ENCODE measurements around the gene IL1R2. TPM values are rescaled to one million over a fixed set of nuclear protein-coding genes. Genes with fewer than 3 reads are reported as not detected.

Gene IL1R2
- total and polyA plus RNA-seq, 9 of the 15 experiments (the other 6 are each of a cell fraction or from before 2014, with no cell fraction given), result 0.13 TPM; not detected in 8

DNA sequence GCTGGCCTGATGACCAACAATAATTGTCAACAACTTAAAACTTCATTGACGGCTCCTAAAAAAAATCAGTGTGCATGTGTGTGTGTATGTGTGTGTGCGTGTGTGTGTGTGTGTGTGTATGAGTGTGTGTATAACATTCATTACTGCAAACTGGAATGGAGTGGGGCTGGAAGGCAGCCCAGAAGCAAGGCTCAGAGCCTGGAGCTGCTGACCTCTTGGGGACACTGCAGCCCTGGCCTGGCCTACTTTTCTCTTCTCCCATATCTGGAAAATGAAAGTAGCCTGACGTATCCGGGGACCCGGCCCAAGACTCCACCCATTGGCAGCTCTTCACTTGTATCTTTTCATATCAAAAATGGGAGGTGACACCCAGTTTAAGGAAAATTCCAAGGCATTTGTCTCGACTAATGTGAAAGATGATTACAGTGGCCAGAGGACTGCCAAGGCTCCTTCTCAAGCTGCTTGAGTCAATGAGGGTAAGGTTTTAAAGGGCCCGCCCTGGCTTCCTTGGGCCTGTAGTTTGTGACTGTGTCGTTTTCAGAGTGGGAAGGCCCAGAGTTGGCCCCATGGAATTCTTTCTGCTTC lies 78.4 kb downstream of the IL1R2 start (continued):
- TF ChIP-seq, protein P1, sequence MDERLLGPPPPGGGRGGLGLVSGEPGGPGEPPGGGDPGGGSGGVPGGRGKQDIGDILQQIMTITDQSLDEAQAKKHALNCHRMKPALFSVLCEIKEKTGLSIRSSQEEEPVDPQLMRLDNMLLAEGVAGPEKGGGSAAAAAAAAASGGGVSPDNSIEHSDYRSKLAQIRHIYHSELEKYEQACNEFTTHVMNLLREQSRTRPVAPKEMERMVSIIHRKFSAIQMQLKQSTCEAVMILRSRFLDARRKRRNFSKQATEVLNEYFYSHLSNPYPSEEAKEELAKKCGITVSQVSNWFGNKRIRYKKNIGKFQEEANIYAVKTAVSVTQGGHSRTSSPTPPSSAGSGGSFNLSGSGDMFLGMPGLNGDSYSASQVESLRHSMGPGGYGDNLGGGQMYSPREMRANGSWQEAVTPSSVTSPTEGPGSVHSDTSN (CRISPR knock-in tag; IDR thresholded peaks at IDR 0.05; ENCODE audit: low read depth), result no peak
- TF ChIP-seq, protein P1 (tag; conservative IDR thresholded peaks at IDR 0.05; ENCODE audit: low read depth), result peak; percentile 43
- TF ChIP-seq MBD2 (IDR thresholded peaks at IDR 0.05; ENCODE audit: borderline replicate concordance, low read depth) (no peak), ATF7 (IDR thresholded peaks at IDR 0.05) (peak; percentile 47), ZNF507 (tag; conservative IDR thresholded peaks at IDR 0.05) (no peak), CC2D1A (IDR thresholded peaks at IDR 0.05) (0 out of 2 replicates have a peak, but pooled peaks have one; percentile 29), HNRNPUL1 (IDR thresholded peaks at IDR 0.05; ENCODE audit: low read length) (no peak), HDAC1 (IDR thresholded peaks at IDR 0.05) (peak in 1 of 2 experiments; percentile 78; a peak in 2 of 4 replicates), CREM (IDR thresholded peaks at IDR 0.05; ENCODE audit: low read depth) (0 out of 2 replicates have a peak, but pooled peaks have one; percentile 10), L3MBTL2 (IDR thresholded peaks at IDR 0.05) (peak; percentile 42; the same call in 1 of the 2 replicates), NFIC (IDR thresholded peaks at IDR 0.05) (peak; percentile 75), TCF7 (IDR thresholded peaks at IDR 0.05; ENCODE audit: borderline replicate concordance) (no peak), ZNF134 (CRISPR knock-in tag; conservative IDR thresholded peaks at IDR 0.05) (no peak), ARNT (IDR thresholded peaks at IDR 0.05) (peak in 1 of 2 experiments; percentile 43; a peak in 3 of 4 replicates), ZNF263 (CRISPR knock-in tag; IDR thresholded peaks at IDR 0.05; ENCODE audit: borderline replicate concordance) (no peak), TAF7 (tag; IDR thresholded peaks at IDR 0.05) (peak; percentile 27; the same call in 1 of the 2 replicates), ATF2 (CRISPR knock-in tag; IDR thresholded peaks at IDR 0.05) (no peak), USF1 (CRISPR knock-in tag; IDR thresholded peaks at IDR 0.05) (no peak), MAFG (tag; conservative IDR thresholded peaks at IDR 0.05) (no peak), NCOR1 (IDR thresholded peaks at IDR 0.05) (peak; percentile 24)
- TF ChIP-seq, protein P2, sequence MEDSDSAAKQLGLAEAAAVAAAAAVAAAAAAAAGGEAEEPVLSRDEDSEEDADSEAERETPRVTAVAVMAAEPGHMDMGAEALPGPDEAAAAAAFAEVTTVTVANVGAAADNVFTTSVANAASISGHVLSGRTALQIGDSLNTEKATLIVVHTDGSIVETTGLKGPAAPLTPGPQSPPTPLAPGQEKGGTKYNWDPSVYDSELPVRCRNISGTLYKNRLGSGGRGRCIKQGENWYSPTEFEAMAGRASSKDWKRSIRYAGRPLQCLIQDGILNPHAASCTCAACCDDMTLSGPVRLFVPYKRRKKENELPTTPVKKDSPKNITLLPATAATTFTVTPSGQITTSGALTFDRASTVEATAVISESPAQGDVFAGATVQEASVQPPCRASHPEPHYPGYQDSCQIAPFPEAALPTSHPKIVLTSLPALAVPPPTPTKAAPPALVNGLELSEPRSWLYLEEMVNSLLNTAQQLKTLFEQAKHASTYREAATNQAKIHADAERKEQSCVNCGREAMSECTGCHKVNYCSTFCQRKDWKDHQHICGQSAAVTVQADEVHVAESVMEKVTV (CRISPR knock-in tag; IDR thresholded peaks at IDR 0.05), result peak; percentile 40; the same call in 1 of the 2 replicates
- TF ChIP-seq, protein P3, sequence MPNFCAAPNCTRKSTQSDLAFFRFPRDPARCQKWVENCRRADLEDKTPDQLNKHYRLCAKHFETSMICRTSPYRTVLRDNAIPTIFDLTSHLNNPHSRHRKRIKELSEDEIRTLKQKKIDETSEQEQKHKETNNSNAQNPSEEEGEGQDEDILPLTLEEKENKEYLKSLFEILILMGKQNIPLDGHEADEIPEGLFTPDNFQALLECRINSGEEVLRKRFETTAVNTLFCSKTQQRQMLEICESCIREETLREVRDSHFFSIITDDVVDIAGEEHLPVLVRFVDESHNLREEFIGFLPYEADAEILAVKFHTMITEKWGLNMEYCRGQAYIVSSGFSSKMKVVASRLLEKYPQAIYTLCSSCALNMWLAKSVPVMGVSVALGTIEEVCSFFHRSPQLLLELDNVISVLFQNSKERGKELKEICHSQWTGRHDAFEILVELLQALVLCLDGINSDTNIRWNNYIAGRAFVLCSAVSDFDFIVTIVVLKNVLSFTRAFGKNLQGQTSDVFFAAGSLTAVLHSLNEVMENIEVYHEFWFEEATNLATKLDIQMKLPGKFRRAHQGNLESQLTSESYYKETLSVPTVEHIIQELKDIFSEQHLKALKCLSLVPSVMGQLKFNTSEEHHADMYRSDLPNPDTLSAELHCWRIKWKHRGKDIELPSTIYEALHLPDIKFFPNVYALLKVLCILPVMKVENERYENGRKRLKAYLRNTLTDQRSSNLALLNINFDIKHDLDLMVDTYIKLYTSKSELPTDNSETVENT (CRISPR knock-in tag; IDR thresholded peaks at IDR 0.05), result no peak

All from K562 (cell line).